SK-N-SH (cell line): ENCODE measurements around the gene SLC6A13. TPM values are rescaled to one million over a fixed set of nuclear protein-coding genes. Genes with fewer than 3 reads are reported as not detected.

ENCODE experiments used
- CTCF ChIA-PET: fragments of 300-600, 350-600 bp; formaldehyde crosslinking; extraction: SDS; loops from one replicate; lab custom pipeline; 2021; lab: Yijun Ruan, JAX
- POLR2A ChIA-PET: fragments of 350-600 bp; sonication (Branson Sonifier 250); formaldehyde crosslinking; extraction: SDS; loops from one replicate; lab custom pipeline; 2020; ENCODE audit warnings: antibody characterized with exemption, inconsistent platforms; lab: Yijun Ruan, JAX
- DNase-seq: peaks from one replicate; pipeline ENCODE4 v3.0.0; 2012
- H2AFZ ChIP-seq: fragments of 200-600 bp; sonication (generic); 2 replicates; pipeline ENCODE4 v1.8.1; 2016; ENCODE audit warnings: antibody characterized with exemption, mild to moderate bottlenecking, low read depth
- H3F3A ChIP-seq: fragments of 200-600 bp; sonication (generic); replicated peaks from 2 replicates; pipeline ENCODE3; 2016; ENCODE audit warnings: antibody characterized with exemption, mild to moderate bottlenecking; ENCODE audit not compliant: insufficient read depth
- H3K27ac ChIP-seq, 2 experiments: fragments of 200-500 bp in 1 of 2; fragments of 200-600 bp in 1 of 2; sonication (Bioruptor generic) in 1 of 2; sonication (generic), shearing (Covaris generic) in 1 of 2; 2 replicates each; pipeline versions ENCODE4 v1.5.1 to v1.6.1; 2014 to 2016; ENCODE audit warnings: low read depth in 2 of 2, inconsistent platforms in 1 of 2, low read length in 1 of 2, mild to moderate bottlenecking in 1 of 2, mixed read lengths in 1 of 2
- H3K27me3 ChIP-seq: fragments of 200-600 bp; sonication (generic), shearing (Covaris generic); 2 replicates; pipeline ENCODE4 v1.6.1; 2016; ENCODE audit warnings: mixed run types; ENCODE audit not compliant: insufficient read depth
- H3K36me3 ChIP-seq, 2 experiments: fragments of 200-500 bp in 1 of 2; fragments of 200-600 bp in 1 of 2; sonication (Bioruptor generic) in 1 of 2; sonication (generic) in 1 of 2; replicated peaks in 1 of 2; 2 replicates each; pipeline versions ENCODE3 to v1.5.1; 2014 to 2016; ENCODE audit warnings: low read length in 1 of 2, mild to moderate bottlenecking in 1 of 2; ENCODE audit not compliant: insufficient read depth in 2 of 2, control insufficient read depth in 1 of 2
- H3K4me1 ChIP-seq, 2 experiments: fragments of 200-500 bp in 1 of 2; fragments of 200-600 bp in 1 of 2; sonication (Bioruptor generic) in 1 of 2; sonication (generic), shearing (Covaris generic) in 1 of 2; 2 replicates each; pipeline versions ENCODE4 v1.5.1 to v1.6.1; 2014 to 2016; ENCODE audit warnings: low read depth in 1 of 2, low read length in 1 of 2, mixed run types in 1 of 2; ENCODE audit not compliant: insufficient read depth in 2 of 2, control insufficient read depth in 1 of 2
- H3K4me2 ChIP-seq: fragments of 200-600 bp; sonication (generic), shearing (Covaris generic); 2 replicates; pipeline ENCODE4 v1.6.1; 2017; ENCODE audit warnings: mixed run types
- H3K4me3 ChIP-seq, 2 experiments: fragments of 200-500 bp in 1 of 2; fragments of 200-600 bp in 1 of 2; sonication (Bioruptor generic) in 1 of 2; sonication (generic), shearing (Covaris generic) in 1 of 2; 2 replicates each; pipeline versions ENCODE4 v1.5.1 to v1.8.1; 2014 to 2016; ENCODE audit warnings: low read depth in 2 of 2, inconsistent platforms in 1 of 2, low read length in 1 of 2, mild to moderate bottlenecking in 1 of 2, mixed read lengths in 1 of 2, moderate library complexity in 1 of 2
- H3K79me2 ChIP-seq: fragments of 200-600 bp; sonication (generic); 2 replicates; pipeline ENCODE4 v1.8.1; 2017; ENCODE audit warnings: mild to moderate bottlenecking; ENCODE audit not compliant: insufficient read depth
- H3K9ac ChIP-seq: fragments of 200-600 bp; sonication (generic); 2 replicates; pipeline ENCODE4 v1.6.1; 2017; ENCODE audit warnings: mixed run types
- H3K9me2 ChIP-seq: fragments of 200-600 bp; sonication (generic); 2 replicates; pipeline ENCODE4 v1.6.1; 2017; ENCODE audit warnings: mixed run types
- H3K9me3 ChIP-seq: fragments of 200-600 bp; sonication (generic); 2 replicates; pipeline ENCODE4 v1.6.1; 2017; ENCODE audit warnings: mixed run types, mild to moderate bottlenecking, moderate library complexity
- H4K20me1 ChIP-seq: fragments of 200-600 bp; sonication (generic); 2 replicates; pipeline ENCODE4 v1.6.1; 2017; ENCODE audit warnings: mild to moderate bottlenecking, mixed run types; ENCODE audit not compliant: insufficient read depth
- CHD2 ChIP-seq: fragments of 150-350 bp; IDR thresholded peaks from 2 replicates; pipeline ENCODE4 v1.6.1; 2018; ENCODE audit warnings: low read length; ENCODE audit not compliant: partially characterized antibody
- ELF1 ChIP-seq: IDR thresholded peaks from 2 replicates; pipeline ENCODE4 v1.4.0; 2012
- EP300 ChIP-seq, 2 experiments: IDR thresholded peaks; 2 replicates each; pipeline versions ENCODE4 v1.4.0 to v1.6.1; 2012; ENCODE audit warnings: borderline replicate concordance in 1 of 2, low read depth in 1 of 2, low read length in 1 of 2
- FOSL2 ChIP-seq: IDR thresholded peaks from 2 replicates; pipeline ENCODE4 v1.4.0; 2012; ENCODE audit warnings: low read depth, mild to moderate bottlenecking, moderate library complexity, borderline replicate concordance
- FOXJ3 ChIP-seq: sonication (generic); formaldehyde crosslinking; IDR thresholded peaks from 2 replicates; pipeline ENCODE4 v1.5.1; 2020; ENCODE audit warnings: mild to moderate bottlenecking, missing genetic modification reagents
- FOXM1 ChIP-seq: IDR thresholded peaks from 2 replicates; pipeline ENCODE4 v1.4.0; 2012; ENCODE audit warnings: low read depth, mild to moderate bottlenecking
- GABPA ChIP-seq: IDR thresholded peaks from 2 replicates; pipeline ENCODE4 v1.4.0; 2012; ENCODE audit warnings: low read depth, mild to moderate bottlenecking
- GATA2 ChIP-seq: sonication (generic); formaldehyde crosslinking; IDR thresholded peaks from 2 replicates; pipeline ENCODE4 v1.5.0; 2020; ENCODE audit warnings: mild to moderate bottlenecking, missing genetic modification reagents
- MAX ChIP-seq: IDR thresholded peaks from 2 replicates; pipeline ENCODE4 v1.4.0; 2012; ENCODE audit warnings: low read depth
- MXI1 ChIP-seq: IDR thresholded peaks from 2 replicates; pipeline ENCODE4 v1.6.1; 2012; ENCODE audit warnings: mild to moderate bottlenecking, low read depth, low read length, improper control_type of control experiment
- NFIC ChIP-seq: IDR thresholded peaks from 2 replicates; pipeline ENCODE4 v1.4.0; 2012; ENCODE audit warnings: borderline replicate concordance
- POLR2AphosphoS5 ChIP-seq: IDR thresholded peaks from 2 replicates; pipeline ENCODE4 v1.6.1; 2012; ENCODE audit warnings: low read depth, low read length
- RAD21 ChIP-seq: IDR thresholded peaks from 2 replicates; pipeline ENCODE4 v1.6.1; 2012; ENCODE audit warnings: mild to moderate bottlenecking, low read length
- RCOR1 ChIP-seq: fragments of 150-350 bp; IDR thresholded peaks from 2 replicates; pipeline ENCODE4 v1.6.1; 2017; ENCODE audit warnings: antibody characterized with exemption, low read length
- REST ChIP-seq: IDR thresholded peaks from 2 replicates; pipeline ENCODE4 v1.6.1; 2012; ENCODE audit warnings: mild to moderate bottlenecking, low read depth, low read length, moderate library complexity
- RXRA ChIP-seq: IDR thresholded peaks from 2 replicates; pipeline ENCODE4 v1.4.0; 2012; ENCODE audit warnings: low read depth, mild to moderate bottlenecking, borderline replicate concordance
- SIN3A ChIP-seq: IDR thresholded peaks from 2 replicates; pipeline ENCODE4 v1.6.1; 2012; ENCODE audit warnings: low read depth, mild to moderate bottlenecking, low read length, moderate library complexity, borderline replicate concordance
- TAF1 ChIP-seq: IDR thresholded peaks from 2 replicates; pipeline ENCODE4 v1.6.1; 2012; ENCODE audit warnings: low read depth, mild to moderate bottlenecking, low read length, moderate library complexity, borderline replicate concordance
- TCF12 ChIP-seq: IDR thresholded peaks from 2 replicates; pipeline ENCODE4 v1.4.0; 2012
- USF2 ChIP-seq: fragments of 150-350 bp; IDR thresholded peaks from 2 replicates; pipeline ENCODE4 v1.6.1; 2017; ENCODE audit warnings: antibody characterized with exemption, low read length, low read depth, borderline replicate concordance
- YY1 ChIP-seq: IDR thresholded peaks from 2 replicates; pipeline ENCODE4 v1.4.0; 2012; ENCODE audit warnings: low read depth, mild to moderate bottlenecking
- WGBS: methylation state at CpG from one replicate; pipeline ENCODE4 v1.1.6; 2017; ENCODE audit warnings: low lambda C conversion rate; 5-methylcytosine and 5-hydroxymethylcytosine counted together
- polyA plus RNA-seq, 3 experiments: library from polyadenylated mRNA; depleted of rRNA; stranded (reverse); fragments of >200 nt; gene quantifications; 2 replicates each; pipeline ENCODE4 v1.2.3, GENCODE V29; 2012

The SLC6A13 gene
- polyA plus RNA-seq, 1 of the 3 experiments (the other 2 are of a cell fraction) = 0.05 TPM

- no peak overlapping the region for H2AFZ ChIP-seq
- ChIA-PET POLR2A (no interaction called here), CTCF (interaction anchor here (0.8 to 2.9 kb wide), 13 partner anchors 7 to 112 kb away, joined by 3 to 13 read pairs (median 5); no protein-coding TSS in a partner anchor)
- WGBS = 64% methylated on average over 7 of the region's 19 CpGs
- H3K9me3 ChIP-seq = no peaks in the 10 kb centered on the region
- H3F3A ChIP-seq = no peaks in the 10 kb centered on the region
- no peaks in the 10 kb centered on the region for H3K79me2 ChIP-seq
- no peaks in the 10 kb centered on the region for H3K27me3 ChIP-seq
- DNase-seq = no peak
- H3K4me3 ChIP-seq = no peak overlapping the region
- H4K20me1 ChIP-seq = no peaks in the 10 kb centered on the region
- TF ChIP-seq FOSL2 (no peak), MXI1 (no peak), REST (no peak), CHD2 (no peak), MAX (no peak), NFIC (no peak), RXRA (no peak), YY1 (no peak), TCF12 (no peak), SIN3A (no peak), FOXM1 (no peak), RCOR1 (no peak)
- no peak overlapping the region for H3K9ac ChIP-seq
- H3K4me1 ChIP-seq = peaks cover 0 to 2% of the 10 kb centered on the region in 2 experiments; a peak in 1 of 4 replicates
- H3K36me3 ChIP-seq = no peaks in the 10 kb centered on the region
- no peak overlapping the region for H3K4me2 ChIP-seq
- no peaks in the 10 kb centered on the region for H3K9me2 ChIP-seq
- no peak overlapping the region for H3K27ac ChIP-seq
Observed at GRCh38 chr12:220946-221550, 41.6 kb downstream of the SLC6A13 start.

GRCh38 chr12:220491-220890 is 42.1 kb downstream of the SLC6A13 start:
- DNase-seq = no peak
- ChIA-PET CTCF (interaction anchor here (0.7 to 2.9 kb wide), 25 partner anchors 8 to 114 kb away, joined by 3 to 13 read pairs (median 6); no protein-coding TSS in a partner anchor), POLR2A (no interaction called here)
- TF ChIP-seq USF2 = no peak
- TF ChIP-seq ELF1 = no peak
- TF ChIP-seq CHD2 = no peak
- no peak for TF ChIP-seq RXRA
- no peak for TF ChIP-seq MAX
- TF ChIP-seq GATA2 = no peak
- no peak for TF ChIP-seq EP300 (IDR thresholded peaks at IDR 0.05; ENCODE audit: borderline replicate concordance in 1 of 2, low read depth in 1 of 2, low read length in 1 of 2)
- no peak for TF ChIP-seq TAF1
- TF ChIP-seq YY1 = no peak
- TF ChIP-seq POLR2AphosphoS5 = no peak
- TF ChIP-seq FOXJ3 (CRISPR knock-in tag) = no peak
- TF ChIP-seq GABPA = no peak
- TF ChIP-seq RAD21 = no peak
- no peaks in the 10 kb centered on the region for H3K9me3 ChIP-seq
- H2AFZ ChIP-seq = no peak overlapping the region
- 79% methylated on average over 6 of the region's 6 CpGs for WGBS
- no peak overlapping the region for H3K27ac ChIP-seq
- H3K9me2 ChIP-seq = no peaks in the 10 kb centered on the region
- H3K27me3 ChIP-seq = no peaks in the 10 kb centered on the region
- peaks cover 0 to 2% of the 10 kb centered on the region in 2 experiments; a peak in 1 of 4 replicates for H3K4me1 ChIP-seq
- H3K4me2 ChIP-seq = no peak overlapping the region
- no peaks in the 10 kb centered on the region for H3K36me3 ChIP-seq
- H3K9ac ChIP-seq = no peak overlapping the region
- H3K4me3 ChIP-seq = no peak overlapping the region
- no peaks in the 10 kb centered on the region for H4K20me1 ChIP-seq
- no peaks in the 10 kb centered on the region for H3F3A ChIP-seq
- no peaks in the 10 kb centered on the region for H3K79me2 ChIP-seq
